ENCODE measurements around the gene FAIM2. TPM values are rescaled to one million over a fixed set of nuclear protein-coding genes. Genes with fewer than 3 reads are reported as not detected.

The FAIM2 gene
- total RNA-seq, 1 experiment from 2014 or later, result 0.09 TPM

DNA sequence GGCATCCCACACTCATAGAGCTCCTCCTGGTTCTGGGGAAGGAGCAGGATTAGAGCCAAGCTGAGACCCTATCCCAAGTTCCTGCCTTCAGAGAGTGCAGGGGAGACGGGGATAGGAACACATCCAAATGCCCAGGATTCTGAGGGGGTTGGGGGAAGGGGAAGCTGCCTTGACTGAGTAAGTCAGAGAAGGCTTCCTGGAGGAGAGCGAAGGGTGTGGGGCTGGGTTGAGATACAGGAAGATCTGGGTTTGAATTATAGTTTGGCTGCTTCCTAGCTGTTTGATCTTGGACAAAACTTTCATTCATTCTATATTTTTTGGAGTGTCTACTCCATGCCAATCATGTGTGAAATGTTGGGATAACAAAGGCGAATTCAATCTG lies 38.8 kb upstream of the FAIM2 start:
- Mint-ChIP-seq H3K4me1 (ENCODE audit: low read depth, unreplicated experiment) (peaks cover 12% of the 10 kb centered on the region), H3K36me3 (ENCODE audit: insufficient read depth, unreplicated experiment) (peaks cover 10% of the 10 kb centered on the region), H3K9me3 (ENCODE audit: unreplicated experiment) (no peaks in the 10 kb centered on the region), H3K27ac (ENCODE audit: unreplicated experiment) (no peak overlapping the region), H3K4me3 (ENCODE audit: unreplicated experiment) (no peak overlapping the region), H3K27me3 (ENCODE audit: insufficient read depth, unreplicated experiment) (no peaks in the 10 kb centered on the region)
- TF ChIP-seq, protein P1, sequence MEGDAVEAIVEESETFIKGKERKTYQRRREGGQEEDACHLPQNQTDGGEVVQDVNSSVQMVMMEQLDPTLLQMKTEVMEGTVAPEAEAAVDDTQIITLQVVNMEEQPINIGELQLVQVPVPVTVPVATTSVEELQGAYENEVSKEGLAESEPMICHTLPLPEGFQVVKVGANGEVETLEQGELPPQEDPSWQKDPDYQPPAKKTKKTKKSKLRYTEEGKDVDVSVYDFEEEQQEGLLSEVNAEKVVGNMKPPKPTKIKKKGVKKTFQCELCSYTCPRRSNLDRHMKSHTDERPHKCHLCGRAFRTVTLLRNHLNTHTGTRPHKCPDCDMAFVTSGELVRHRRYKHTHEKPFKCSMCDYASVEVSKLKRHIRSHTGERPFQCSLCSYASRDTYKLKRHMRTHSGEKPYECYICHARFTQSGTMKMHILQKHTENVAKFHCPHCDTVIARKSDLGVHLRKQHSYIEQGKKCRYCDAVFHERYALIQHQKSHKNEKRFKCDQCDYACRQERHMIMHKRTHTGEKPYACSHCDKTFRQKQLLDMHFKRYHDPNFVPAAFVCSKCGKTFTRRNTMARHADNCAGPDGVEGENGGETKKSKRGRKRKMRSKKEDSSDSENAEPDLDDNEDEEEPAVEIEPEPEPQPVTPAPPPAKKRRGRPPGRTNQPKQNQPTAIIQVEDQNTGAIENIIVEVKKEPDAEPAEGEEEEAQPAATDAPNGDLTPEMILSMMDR (IDR thresholded peaks at IDR 0.05; ENCODE audit: insufficient read depth in 1 of 2, low read depth in 1 of 2, low read length in 1 of 2, severe bottlenecking in 1 of 2, unreplicated experiment in 1 of 2), result no peak
- POLR2A ChIA-PET, result interaction anchor here (0.5 kb wide), 1 partner anchor 121 kb away, joined by 7 read pairs; no protein-coding TSS in a partner anchor
- no peaks in the 10 kb centered on the region for H3K27me3 ChIP-seq (replicated peaks; ENCODE audit: control insufficient read depth, insufficient read depth, low read length)
- no peaks in the 10 kb centered on the region for H3K36me3 ChIP-seq (ENCODE audit: control insufficient read depth, insufficient read depth, low read length)
- CTCF ChIA-PET, result interaction anchor here (0.5 to 0.9 kb wide), 2 partner anchors 114 to 1385 kb away, joined by 3 read pairs; no protein-coding TSS in a partner anchor
- peaks cover 5% of the 10 kb centered on the region for H3K4me1 ChIP-seq
- H3K9me3 ChIP-seq, result no peaks in the 10 kb centered on the region
- BruUV-seq (replicated peaks), result no TSS peak
- intact Hi-C loops (cut with micrococcal nuclease; ENCODE audit: unreplicated experiment), result no loop called here
- no peak overlapping the region for H3K4me3 ChIP-seq (ENCODE audit: low read depth, low read length)
- no peak for DNase-seq

DNA sequence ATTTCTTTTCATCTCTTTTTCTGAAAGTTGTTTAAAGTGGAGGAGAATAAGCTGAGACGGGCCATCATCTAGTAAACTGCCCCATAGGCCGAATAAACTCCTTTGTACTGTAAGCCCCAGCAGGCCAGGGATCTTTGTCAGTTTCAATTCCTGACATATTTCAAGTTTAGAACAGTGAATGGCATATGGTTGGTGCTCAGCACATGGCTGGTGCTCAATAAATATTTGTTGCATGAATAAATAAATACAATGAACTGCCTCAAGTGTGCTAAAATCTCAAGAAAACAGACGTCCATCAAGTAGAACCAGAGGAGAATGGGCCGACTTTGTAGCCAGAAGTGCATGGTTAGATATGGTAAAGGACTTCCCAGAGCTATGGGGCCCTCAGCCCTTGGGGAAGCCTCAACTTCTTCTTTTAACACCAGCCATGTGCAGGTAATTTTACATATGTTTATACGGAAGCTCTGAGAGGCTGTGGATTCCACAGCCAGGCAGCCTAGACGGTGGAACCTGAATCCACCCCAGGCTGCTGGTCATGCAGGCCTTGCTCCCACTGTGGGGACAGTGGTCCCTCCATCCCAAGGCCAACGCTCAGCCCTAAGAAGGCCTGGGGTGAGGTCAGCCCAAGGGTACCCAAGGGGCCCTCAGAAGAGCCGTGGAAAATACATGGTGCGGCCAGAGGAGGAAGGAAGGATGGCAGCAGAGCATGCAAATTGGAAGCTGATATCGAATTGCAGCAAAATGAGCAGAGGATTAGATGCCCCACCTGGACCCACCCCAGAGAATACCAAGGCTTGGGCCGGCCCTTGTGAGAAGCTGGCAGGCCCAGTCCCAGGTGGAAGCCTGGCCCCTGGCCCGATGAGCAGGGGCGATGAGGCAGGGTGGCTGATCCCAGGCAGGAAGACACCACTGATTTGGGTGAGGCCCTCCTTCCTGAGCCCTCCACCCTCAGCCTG lies 38.1 kb upstream of the FAIM2 start:
- peaks cover 10% of the 10 kb centered on the region for H3K36me3 Mint-ChIP-seq (ENCODE audit: insufficient read depth, unreplicated experiment)
- H3K4me1 ChIP-seq, result peaks cover 5% of the 10 kb centered on the region
- peaks cover 12% of the 10 kb centered on the region for H3K4me1 Mint-ChIP-seq (ENCODE audit: low read depth, unreplicated experiment)
- H3K4me3 Mint-ChIP-seq (ENCODE audit: unreplicated experiment), result no peak overlapping the region
- H3K4me3 ChIP-seq (ENCODE audit: low read depth, low read length), result no peak overlapping the region
- no peak for DNase-seq
- no peaks in the 10 kb centered on the region for H3K9me3 ChIP-seq
- CTCF ChIA-PET, result interaction anchor here (0.5 to 0.9 kb wide), 2 partner anchors 114 to 1385 kb away, joined by 3 read pairs; no protein-coding TSS in a partner anchor
- TF ChIP-seq, protein P1 (IDR thresholded peaks at IDR 0.05; ENCODE audit: insufficient read depth in 1 of 2, low read depth in 1 of 2, low read length in 1 of 2, severe bottlenecking in 1 of 2, unreplicated experiment in 1 of 2), result no peak
- no TSS peak for BruUV-seq (replicated peaks)
- H3K27me3 Mint-ChIP-seq (ENCODE audit: insufficient read depth, unreplicated experiment), result no peaks in the 10 kb centered on the region
- no peaks in the 10 kb centered on the region for H3K36me3 ChIP-seq (ENCODE audit: control insufficient read depth, insufficient read depth, low read length)
- no peaks in the 10 kb centered on the region for H3K9me3 Mint-ChIP-seq (ENCODE audit: unreplicated experiment)
- no peak overlapping the region for H3K27ac Mint-ChIP-seq (ENCODE audit: unreplicated experiment)
- intact Hi-C loops (cut with micrococcal nuclease; ENCODE audit: unreplicated experiment), result no loop called here
- POLR2A ChIA-PET, result interaction anchor here (0.5 kb wide), 1 partner anchor 121 kb away, joined by 7 read pairs; no protein-coding TSS in a partner anchor
- H3K27me3 ChIP-seq (replicated peaks; ENCODE audit: control insufficient read depth, insufficient read depth, low read length), result no peaks in the 10 kb centered on the region

DNA sequence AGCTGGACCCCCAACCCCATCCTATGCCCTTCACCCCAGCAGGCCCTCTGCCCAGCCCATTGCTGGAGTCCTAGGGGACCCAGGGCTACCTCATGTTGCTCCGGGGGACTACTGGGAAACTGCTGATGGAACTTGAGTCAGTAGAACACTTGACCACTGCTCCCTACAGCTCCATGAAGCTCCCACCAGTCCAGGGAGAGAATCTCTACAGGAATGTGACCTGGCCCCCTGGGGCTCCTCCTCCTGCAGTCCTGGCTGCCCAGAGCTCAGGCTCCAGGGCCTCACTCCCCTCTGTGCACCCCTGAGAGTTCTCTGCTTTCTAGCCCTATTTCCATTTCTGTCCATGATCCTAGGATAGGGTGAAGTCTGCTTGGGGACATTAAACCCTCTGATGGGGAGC lies 36.0 kb upstream of the FAIM2 start:
- H3K4me3 Mint-ChIP-seq (ENCODE audit: unreplicated experiment), result no peak overlapping the region
- CTCF ChIA-PET, result interaction anchor here (0.7 to 1.5 kb wide), 4 partner anchors 7 to 116 kb away, joined by 4 to 6 read pairs (median 4); partner anchors contain the start of gene AQP2
- Histone ChIP-seq H3K4me1 (no peaks in the 10 kb centered on the region; the same call in none of the 2 replicates), H3K4me3 (ENCODE audit: low read depth, low read length) (no peak overlapping the region), H3K27me3 (replicated peaks; ENCODE audit: control insufficient read depth, insufficient read depth, low read length) (no peaks in the 10 kb centered on the region), H3K36me3 (ENCODE audit: control insufficient read depth, insufficient read depth, low read length) (no peaks in the 10 kb centered on the region), H3K9me3 (no peaks in the 10 kb centered on the region)
- H3K27me3 Mint-ChIP-seq (ENCODE audit: insufficient read depth, unreplicated experiment), result no peaks in the 10 kb centered on the region
- POLR2A ChIA-PET, result interaction anchor here (0.7 kb wide), 1 partner anchor 138 kb away, joined by 3 read pairs; no protein-coding TSS in a partner anchor
- intact Hi-C loops (cut with micrococcal nuclease; ENCODE audit: unreplicated experiment), result no loop called here
- TF ChIP-seq, protein P1 (IDR thresholded peaks at IDR 0.05; ENCODE audit: insufficient read depth in 1 of 2, low read depth in 1 of 2, low read length in 1 of 2, severe bottlenecking in 1 of 2, unreplicated experiment in 1 of 2), result no peak
- no peaks in the 10 kb centered on the region for H3K4me1 Mint-ChIP-seq (ENCODE audit: low read depth, unreplicated experiment)
- no peak for DNase-seq
- no peaks in the 10 kb centered on the region for H3K9me3 Mint-ChIP-seq (ENCODE audit: unreplicated experiment)
- H3K27ac Mint-ChIP-seq (ENCODE audit: unreplicated experiment), result no peak overlapping the region
- H3K36me3 Mint-ChIP-seq (ENCODE audit: insufficient read depth, unreplicated experiment), result peaks cover 5% of the 10 kb centered on the region
- no TSS peak for BruUV-seq (replicated peaks)

Measured in Caco-2 (cell line).